ENCODE results near the gene NUTM2G.
"Not testable (repeated sequence)": the region's sequence is repeated elsewhere in the genome, so short reads cannot be mapped to it uniquely, and the experiment has no call there.

NUTM2G gene, protein sequence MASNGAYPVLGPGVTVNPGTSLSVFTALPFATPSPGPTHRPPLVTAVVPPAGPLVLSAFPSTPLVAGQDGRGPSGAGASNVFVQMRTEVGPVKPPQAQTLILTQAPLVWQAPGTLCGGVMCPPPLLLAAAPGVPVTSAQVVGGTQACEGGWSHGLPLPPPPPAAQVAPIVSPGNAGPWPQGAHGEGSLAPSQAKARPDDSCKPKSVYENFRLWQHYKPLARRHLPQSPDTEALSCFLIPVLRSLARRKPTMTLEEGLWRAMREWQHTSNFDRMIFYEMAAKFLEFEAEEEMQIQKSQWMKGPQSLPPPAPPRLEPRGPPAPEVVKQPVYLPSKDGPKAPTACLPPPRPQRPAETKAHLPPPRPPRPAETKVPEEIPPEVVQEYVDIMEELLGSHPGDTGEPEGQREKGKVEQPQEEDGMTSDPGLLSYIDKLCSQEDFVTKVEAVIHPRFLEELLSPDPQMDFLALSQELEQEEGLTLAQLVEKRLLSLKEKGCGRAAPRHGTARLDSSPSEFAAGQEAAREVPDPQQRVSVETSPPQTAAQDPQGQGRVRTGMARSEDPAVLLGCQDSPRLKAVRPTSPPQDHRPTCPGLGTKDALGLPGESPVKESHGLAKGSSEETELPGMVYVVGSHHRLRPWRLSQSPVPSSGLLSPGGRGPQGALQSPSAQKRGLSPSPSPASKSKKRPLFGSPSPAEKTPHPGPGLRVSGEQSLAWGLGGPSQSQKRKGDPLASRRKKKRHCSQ

DNA sequence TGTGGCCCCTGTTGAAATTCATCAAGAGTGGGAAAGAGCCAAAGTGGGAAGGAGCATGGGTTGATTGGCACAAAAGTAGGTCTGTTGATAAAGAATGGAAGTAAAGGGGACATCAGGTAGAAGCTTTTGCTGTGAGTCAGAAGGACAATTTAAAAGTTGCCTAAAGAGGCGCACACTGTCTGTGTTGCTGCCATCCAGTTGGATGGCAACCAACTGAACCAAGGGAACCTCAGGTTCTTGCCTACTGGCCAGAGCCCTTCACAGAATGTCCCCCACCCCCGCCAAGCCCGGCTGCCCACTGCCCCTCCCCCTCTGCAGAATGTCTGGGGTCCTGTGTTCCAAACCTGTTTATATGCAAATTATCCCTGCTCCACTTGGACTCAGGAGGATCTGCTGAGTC, at the start of gene NUTM2G:
NUTM2G (plus strand) TSS at position 301 of the 400 bp plus-strand sequence. CDS start 182 bp downstream, outside the sequence.
- not testable (repeated sequence) for DNase-seq (ENCODE audit: low read depth); H3K4me3 ChIP-seq (ENCODE audit: low read depth, low read length)

DNA sequence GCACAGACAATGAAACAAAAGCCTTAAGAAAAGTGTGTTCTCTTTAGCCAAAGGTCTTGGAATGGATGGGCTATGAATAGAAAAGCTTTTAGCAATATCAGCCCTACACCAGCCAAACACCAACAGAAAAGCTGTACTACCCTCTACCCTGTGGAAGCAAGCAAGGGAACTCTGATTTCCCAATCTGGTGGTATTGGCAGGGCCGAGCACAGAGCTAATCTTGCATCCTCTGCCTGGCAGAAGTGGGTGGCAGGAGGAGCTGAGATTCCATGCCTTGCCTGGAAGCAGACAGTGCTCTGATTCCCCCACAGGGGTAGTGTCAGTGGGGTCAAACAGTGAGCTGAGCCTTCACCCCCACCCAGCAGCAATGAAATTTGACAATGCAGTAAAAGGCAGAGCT, 44.7 kb upstream of the NUTM2G start:
- no peak overlapping the region for H3K4me3 ChIP-seq (ENCODE audit: low read depth, low read length)
- no peak for DNase-seq (ENCODE audit: low read depth)

DNA sequence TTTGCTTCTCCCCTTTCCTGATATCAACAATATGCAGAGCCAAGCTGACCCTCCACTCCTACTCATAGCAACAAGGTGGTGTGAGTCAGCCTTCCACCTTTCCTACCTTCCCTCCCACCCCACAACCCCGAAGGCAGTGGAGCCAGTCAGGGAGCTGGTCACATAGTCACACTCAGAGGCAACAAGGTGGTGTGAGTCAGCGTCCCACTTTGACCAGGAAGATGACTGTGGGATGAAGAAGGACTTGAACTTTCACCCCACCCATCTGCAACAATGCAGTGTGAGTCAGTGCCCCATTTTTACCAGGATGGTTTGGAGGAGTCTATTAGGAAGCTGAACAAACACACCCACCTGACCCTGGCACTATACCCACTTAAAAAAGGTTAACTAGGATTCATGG, 44.2 kb upstream of the NUTM2G start:
- no peak overlapping the region for H3K4me3 ChIP-seq (ENCODE audit: low read depth, low read length)
- peak; percentile 34 for DNase-seq (ENCODE audit: low read depth)

DNA sequence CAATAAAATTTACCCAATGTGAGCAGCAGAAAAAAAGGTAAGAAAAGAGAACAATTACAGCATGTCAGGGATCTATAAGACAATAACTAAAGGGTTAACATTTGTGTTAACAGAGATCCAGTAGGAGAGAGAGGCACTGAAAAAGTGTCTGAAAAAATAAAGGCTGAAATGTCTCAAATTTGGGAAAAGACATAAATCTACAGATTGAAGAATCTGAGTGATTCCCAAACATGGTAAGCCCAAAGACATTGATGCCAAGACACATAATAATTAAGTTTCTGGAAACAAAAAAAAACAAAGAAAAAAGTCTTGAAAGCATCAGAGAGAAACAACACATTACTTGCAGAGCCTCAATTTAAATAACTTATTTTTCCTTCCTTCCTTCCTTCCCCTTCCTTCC, 43.2 kb upstream of the NUTM2G start:
- DNase-seq (ENCODE audit: low read depth) = no peak
- H3K4me3 ChIP-seq (ENCODE audit: low read depth, low read length) = no peak overlapping the region

DNA sequence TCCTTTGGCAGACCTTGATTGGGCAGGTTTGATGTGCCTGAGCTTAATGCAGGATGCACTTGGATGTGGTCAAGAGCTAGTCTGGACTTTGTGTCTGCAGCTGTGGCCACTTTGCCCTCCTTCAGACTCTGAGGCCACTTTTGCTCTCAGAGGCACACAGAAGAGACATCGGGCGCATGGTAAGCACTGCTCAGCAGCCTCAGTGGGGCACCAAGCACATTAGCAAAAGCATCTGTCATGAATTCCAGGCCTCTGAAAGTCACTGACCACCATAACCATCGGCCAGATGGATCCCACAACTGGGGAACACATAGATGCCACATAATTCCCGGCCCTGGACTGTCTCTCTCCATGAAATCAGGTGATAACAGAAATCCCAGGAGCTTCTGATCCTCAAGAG, 40.1 kb upstream of the NUTM2G start:
- no peak for DNase-seq (ENCODE audit: low read depth)
- H3K4me3 ChIP-seq (ENCODE audit: low read depth, low read length) = no peak overlapping the region

DNA sequence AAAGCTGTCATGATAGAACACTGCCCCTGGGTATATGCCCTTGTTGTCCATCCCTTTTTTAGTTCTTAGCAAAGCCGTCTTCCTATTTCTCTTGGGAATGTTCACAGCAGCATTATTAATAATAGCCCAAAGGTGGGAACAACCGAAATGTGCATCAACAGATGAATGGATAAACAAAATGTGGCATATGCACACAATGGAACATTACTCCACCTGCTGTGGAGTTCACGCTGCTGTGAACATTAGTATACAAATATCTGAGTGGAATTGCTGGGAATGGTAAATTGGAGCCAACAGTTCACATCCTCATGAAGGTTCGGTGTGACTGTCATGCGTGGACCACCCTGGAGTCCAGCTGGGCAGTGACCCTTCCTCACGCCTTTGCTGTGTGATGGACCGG, 36.5 kb upstream of the NUTM2G start:
- DNase-seq (ENCODE audit: low read depth) = no peak
- no peak overlapping the region for H3K4me3 ChIP-seq (ENCODE audit: low read depth, low read length)

DNA sequence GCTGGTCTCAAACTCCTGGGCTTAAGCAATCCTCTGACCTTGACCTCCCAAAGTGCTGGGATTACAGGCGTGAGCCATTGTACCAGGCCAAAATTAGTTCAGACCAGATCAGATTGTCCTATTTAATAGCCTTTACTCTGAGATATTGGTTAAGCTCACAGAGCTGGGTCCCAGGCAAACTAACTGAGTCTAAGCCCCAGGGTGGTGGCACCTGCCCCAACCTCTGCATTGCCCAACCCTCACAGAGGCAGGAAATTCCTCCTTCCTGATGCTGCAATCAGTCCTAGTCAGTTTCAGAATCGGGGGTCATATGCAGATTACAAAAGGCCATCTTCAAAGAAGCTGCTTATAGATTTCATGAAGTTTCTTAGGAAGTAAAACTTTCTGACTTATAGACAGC, 28.6 kb upstream of the NUTM2G start:
- H3K4me3 ChIP-seq (ENCODE audit: low read depth, low read length); DNase-seq (ENCODE audit: low read depth): not testable (repeated sequence)

DNA sequence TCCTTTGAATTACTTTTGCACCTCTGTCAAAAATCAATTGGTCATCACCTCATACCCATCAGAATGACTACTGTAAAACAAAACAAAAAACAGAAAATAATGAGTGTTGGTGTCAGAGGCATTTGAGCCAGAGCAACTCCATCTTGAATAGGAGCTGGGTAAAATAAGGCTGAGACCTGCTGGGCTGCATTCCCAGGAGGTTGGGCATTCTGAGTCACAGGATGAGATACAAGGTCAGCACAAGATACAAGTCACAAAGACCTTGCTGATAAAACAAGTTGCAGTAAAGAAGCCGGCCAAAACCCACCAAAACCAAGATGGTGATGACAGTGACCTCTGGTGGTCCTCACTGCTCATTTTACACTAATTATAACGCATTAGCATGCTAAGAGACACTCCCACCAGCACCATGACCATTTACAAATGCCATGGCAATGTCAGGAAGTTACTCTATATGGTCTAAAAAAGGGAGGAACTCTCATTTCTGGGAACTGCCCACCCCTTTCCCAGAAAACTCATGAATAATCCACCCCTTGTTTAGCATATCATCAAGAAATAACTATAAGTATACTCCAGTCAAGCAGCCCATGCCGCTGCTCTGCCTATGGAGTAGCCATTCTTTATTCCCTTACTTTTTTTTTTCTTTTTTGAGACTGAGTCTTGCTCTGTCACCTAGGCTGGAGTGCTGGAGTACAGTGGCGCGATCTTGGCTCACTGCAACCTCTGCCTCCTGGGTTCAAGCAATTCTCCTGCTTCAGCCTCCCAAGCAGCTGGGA, 23.5 kb upstream of the NUTM2G start:
- not testable (repeated sequence) for H3K4me3 ChIP-seq (ENCODE audit: low read depth, low read length); DNase-seq (ENCODE audit: low read depth)

DNA sequence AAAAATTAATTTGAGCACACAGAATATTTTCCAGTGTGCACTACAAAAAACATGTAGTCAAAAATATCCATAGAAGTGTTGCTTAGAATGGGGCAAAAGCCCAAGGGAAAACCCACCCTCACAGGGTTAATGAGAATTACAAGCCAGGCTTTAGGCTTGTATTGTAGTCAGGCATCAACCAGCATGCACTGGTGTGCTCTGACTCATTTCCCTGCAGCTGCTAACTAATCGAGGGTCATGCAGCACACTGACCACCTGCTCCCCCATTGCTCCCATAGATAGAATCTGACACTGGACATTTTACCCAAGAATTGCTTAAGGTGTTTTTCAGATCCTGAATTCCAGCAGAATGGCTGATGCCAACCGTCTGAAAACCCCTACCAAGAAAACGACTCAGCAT, 20.2 kb upstream of the NUTM2G start:
- not testable (repeated sequence) for DNase-seq (ENCODE audit: low read depth); H3K4me3 ChIP-seq (ENCODE audit: low read depth, low read length)

DNA sequence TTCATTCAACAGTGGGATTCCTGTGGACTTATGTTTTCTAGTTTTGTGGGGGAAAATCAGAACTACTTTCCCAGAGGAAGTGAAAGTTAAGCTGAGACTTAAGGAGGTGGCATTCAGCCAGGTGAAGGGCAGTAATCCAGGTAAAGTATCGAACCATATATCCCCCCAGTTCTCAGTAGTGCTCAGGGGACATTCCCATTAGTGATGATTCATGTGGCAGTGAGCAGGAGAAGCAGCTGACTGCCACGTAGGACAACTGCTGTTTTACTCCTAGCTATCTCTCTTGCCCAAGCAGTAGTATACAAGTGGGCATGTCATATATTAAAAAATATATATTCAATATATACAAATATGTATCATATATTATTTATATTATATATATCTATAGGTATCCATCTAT, 13.1 kb upstream of the NUTM2G start:
- not testable (repeated sequence) for H3K4me3 ChIP-seq (ENCODE audit: low read depth, low read length); DNase-seq (ENCODE audit: low read depth)

DNA sequence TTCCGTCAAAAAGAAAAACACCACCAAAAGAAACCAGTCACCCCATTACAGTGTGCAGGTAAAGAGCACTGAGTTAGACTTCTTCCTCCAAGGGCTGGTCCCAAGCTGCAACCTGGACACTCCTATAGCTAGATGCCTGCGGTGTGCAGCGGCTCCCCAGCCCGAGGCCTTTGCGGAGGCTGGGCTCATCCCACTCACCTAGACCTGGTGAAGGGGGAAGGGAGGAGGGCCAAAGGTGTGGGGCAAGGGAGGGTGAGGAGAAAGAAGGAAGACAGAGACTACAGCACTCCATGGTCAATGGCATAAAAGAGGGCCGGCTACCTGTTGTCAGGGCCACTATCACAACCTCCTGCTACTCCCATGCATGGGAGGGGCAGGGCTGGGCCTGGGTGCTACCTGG, 12.1 kb upstream of the NUTM2G start:
- not testable (repeated sequence) for H3K4me3 ChIP-seq (ENCODE audit: low read depth, low read length)

DNA sequence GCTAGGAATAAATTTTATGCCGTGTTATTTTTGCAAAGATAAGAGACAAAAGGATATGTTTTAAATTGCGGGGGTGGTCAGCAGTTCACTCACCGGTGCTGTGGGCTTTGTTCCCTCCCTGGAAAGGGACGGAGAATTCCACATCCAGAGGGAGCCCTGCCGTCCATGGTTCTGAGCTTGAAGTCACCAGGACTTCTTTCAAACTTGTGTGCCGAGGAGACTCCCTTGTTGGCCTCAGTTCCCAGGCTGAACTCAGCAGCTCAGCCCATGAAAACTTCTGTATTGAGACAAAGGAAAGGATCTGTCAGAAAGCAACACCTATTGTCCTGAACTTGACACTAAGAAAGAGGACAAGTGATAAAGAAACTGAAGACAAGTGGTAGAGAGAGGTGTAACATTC, 10.1 kb upstream of the NUTM2G start:
- H3K4me3 ChIP-seq (ENCODE audit: low read depth, low read length); DNase-seq (ENCODE audit: low read depth): not testable (repeated sequence)

More for the DNA sequence above, 12.1 kb upstream of the NUTM2G start:
- not testable (repeated sequence) for DNase-seq (ENCODE audit: low read depth)

DNA sequence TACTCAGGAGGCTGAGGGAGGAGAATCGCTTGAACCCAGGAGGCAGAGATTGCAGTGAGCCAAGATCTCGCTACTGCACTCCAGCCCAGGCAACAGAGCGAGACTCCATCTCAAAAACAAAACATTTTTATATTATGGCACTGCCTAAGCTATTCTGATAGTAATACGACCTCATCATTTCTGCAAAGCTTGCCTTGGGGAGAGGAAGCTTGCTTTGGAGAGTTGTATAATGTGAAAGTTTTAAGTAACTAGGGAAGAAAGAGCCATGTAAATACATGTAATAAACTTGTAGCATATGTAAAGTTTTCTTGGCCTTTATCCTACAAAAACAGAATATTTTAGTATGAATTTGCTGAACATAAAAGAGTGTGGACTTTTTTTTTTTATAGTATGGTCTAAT, 7.8 kb upstream of the NUTM2G start:
- H3K4me3 ChIP-seq (ENCODE audit: low read depth, low read length); DNase-seq (ENCODE audit: low read depth): not testable (repeated sequence)

DNA sequence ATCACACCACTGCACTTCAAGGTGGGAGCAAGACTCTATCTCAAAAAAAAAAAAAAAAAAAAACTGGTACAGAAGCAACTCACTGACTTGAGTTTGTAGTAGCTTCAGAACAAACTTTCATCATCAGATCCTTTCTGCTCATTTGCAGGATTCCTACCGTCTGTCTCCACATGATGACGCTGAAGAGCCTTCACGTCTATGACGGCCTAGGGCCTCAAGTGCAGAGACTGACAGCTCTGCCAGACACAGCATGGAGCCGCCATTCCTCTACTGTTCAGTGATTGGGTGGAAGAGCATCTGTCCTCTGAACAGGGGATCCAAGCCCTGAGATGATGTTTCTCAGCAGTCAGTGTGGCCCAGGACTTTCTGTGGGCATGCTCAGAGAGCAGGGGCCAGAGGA, 3.1 kb upstream of the NUTM2G start:
- DNase-seq (ENCODE audit: low read depth); H3K4me3 ChIP-seq (ENCODE audit: low read depth, low read length): not testable (repeated sequence)

DNA sequence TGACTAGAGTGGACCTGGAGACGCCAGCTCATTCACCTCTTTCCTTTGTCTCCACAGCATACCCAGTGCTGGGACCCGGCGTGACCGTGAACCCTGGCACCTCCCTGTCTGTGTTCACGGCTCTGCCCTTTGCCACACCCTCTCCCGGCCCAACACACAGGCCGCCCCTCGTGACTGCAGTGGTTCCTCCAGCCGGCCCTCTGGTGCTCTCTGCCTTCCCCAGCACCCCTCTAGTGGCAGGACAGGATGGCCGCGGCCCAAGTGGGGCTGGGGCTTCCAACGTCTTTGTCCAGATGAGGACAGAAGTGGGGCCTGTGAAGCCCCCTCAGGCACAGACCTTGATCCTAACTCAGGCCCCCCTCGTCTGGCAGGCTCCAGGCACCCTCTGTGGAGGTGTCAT, 3.0 kb downstream of the NUTM2G start:
- H3K4me3 ChIP-seq (ENCODE audit: low read depth, low read length); DNase-seq (ENCODE audit: low read depth): not testable (repeated sequence)

DNA sequence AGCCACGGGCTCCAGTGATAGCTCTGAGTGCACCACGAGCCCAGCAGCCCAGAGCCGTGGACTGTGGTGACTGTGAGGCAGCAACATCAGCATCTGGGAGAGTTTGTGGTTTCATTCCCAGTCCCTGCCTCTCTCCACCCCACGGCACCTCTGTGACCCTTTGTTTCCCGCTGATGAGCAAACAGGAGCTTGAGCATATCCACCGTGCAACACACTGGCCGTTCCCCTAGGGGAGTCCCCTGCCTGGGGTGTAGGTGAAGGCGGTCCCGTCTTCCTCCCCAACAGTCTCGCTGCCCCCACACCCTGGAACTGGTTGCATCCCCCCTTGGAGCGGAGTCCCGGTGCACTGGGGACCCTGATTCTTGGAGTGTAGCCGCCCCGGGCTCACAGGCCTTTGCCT, 5.5 kb downstream of the NUTM2G start:
- DNase-seq (ENCODE audit: low read depth); H3K4me3 ChIP-seq (ENCODE audit: low read depth, low read length): not testable (repeated sequence)

DNA sequence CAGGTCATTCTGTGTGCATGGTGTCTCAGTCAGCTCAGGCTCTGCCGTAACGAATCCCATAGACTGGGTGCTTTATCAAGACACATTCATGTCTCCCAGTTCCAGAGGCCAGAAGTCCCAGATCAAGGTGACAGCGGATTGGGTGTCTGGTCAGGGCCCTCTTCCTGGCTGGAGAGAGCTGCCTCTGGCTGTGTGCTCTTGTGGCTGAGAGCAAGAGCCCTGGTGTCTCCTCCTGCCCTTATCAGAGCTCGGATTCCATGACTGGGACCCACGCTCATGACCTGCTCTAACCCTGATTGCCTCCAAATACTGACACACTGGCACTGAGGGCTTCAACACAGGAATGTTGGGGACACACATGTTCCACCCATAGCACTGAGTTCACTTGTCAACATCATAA, 6.1 kb downstream of the NUTM2G start:
- not testable (repeated sequence) for DNase-seq (ENCODE audit: low read depth); H3K4me3 ChIP-seq (ENCODE audit: low read depth, low read length)

DNA sequence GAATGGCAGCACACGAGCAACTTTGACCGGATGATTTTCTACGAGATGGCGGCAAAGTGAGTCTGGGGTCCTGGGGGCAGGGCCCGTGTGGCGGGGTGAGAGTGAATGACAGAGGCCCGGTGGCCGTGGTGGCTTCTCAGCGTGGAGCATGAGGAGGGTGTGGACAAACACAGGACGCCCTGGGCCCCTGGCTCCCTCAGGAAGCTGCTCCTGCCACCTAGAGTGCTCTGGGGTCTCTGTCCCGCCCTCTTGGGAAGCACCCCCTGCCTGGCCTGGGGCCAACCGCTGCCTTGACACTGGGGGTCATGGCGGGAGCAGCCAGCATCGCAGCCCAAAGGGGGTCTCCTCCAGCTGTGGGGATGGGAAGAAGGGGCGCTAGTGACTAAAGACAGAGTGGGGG, 6.8 kb downstream of the NUTM2G start:
- DNase-seq (ENCODE audit: low read depth); H3K4me3 ChIP-seq (ENCODE audit: low read depth, low read length): not testable (repeated sequence)

DNA sequence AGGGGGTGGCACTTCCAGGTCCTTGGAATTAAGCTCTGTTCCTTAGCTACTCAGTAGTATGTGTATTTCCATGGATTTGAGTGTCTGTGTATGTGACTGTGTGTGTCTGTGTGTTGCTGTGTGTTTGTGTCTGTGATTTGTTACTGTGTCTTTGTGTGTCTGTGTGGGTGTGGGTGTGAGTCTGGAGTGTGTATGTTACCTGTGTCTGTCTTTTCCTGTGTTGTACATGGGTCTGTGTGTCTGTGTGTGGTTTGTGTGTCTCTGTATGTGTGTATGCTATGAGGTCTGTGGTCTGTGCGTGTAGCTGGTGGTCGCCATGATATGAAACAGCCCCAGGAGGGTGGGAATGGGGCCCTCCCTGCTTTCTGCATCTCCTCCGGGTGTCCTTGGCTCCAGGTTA, 8.8 kb downstream of the NUTM2G start:
- not testable (repeated sequence) for H3K4me3 ChIP-seq (ENCODE audit: low read depth, low read length); DNase-seq (ENCODE audit: low read depth)
